Adrenal gland (tissue), 5 donors: Measurements from ENCODE around the gene OR8H2.

ENCODE experiments used
- POLR2A ChIP-seq, 2 donors: fragments of 450-650 bp; IDR thresholded peaks; one replicate each; pipeline ENCODE4 v1.6.1; 2017; ENCODE audit warnings: antibody characterized with exemption in 2 of 2, mild to moderate bottlenecking in 2 of 2, moderate library complexity in 1 of 2
- TF ChIP-seq, protein P1 (sequence below), 6 experiments: fragments of 450-650 bp in 4 of 6; fragments of 200-600 bp in 2 of 6; sonication (generic) in 1 of 6; IDR thresholded peaks; 1 replicate in 5 of 6; 2 replicates in 1 of 6; pipeline versions ENCODE4 v1.5.1 to v1.8.0; 2016 to 2021; ENCODE audit warnings: antibody characterized with exemption in 6 of 6, mild to moderate bottlenecking in 2 of 6, moderate library complexity in 1 of 6
- donor health status: DM: no; HTN: no; CAD: no.

DNA sequence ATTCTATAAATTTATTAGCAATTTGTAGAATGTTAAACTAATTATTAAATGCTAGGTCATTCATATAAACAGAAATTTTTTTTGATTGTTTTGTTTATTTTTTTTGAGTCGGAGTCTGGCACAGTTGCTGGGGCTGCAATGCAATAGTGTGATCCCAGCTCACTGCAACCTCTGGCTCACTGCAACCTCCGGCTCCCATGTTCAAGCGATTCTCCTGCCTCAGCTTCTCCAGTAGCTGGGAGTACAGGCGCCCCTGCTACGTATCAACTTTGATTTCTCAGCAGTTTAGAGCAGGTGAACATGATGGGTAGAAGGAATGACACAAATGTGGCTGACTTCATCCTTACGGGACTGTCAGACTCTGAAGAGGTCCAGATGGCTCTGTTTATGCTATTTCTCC is 18.6 kb downstream of the OR8H2 start, which contains the start of gene OR8H3:
- TF ChIP-seq, protein P1, sequence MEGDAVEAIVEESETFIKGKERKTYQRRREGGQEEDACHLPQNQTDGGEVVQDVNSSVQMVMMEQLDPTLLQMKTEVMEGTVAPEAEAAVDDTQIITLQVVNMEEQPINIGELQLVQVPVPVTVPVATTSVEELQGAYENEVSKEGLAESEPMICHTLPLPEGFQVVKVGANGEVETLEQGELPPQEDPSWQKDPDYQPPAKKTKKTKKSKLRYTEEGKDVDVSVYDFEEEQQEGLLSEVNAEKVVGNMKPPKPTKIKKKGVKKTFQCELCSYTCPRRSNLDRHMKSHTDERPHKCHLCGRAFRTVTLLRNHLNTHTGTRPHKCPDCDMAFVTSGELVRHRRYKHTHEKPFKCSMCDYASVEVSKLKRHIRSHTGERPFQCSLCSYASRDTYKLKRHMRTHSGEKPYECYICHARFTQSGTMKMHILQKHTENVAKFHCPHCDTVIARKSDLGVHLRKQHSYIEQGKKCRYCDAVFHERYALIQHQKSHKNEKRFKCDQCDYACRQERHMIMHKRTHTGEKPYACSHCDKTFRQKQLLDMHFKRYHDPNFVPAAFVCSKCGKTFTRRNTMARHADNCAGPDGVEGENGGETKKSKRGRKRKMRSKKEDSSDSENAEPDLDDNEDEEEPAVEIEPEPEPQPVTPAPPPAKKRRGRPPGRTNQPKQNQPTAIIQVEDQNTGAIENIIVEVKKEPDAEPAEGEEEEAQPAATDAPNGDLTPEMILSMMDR (IDR thresholded peaks at IDR 0.05) = no peak
- TF ChIP-seq POLR2A (IDR thresholded peaks at IDR 0.05) = no peak
